Uterus (tissue), 4 donors: ENCODE measurements around the gene PDIA6. TPM values are rescaled to one million over a fixed set of nuclear protein-coding genes. Genes with fewer than 3 reads are reported as not detected.

Source experiments
- DNase-seq, 2 donors: peaks; one replicate each; pipeline ENCODE4 v3.0.0-alpha.2; 2019 to 2020
- H3K27ac ChIP-seq, 2 donors: fragments of 200-600 bp; sonication (generic); 1 replicate in 1 of 2; 2 replicates in 1 of 2; pipeline ENCODE4 v1.5.1; 2016 to 2018
- H3K27me3 ChIP-seq, 2 donors: fragments of 200-600 bp; sonication (generic); one replicate each; pipeline ENCODE4 v1.5.1; 2018 to 2019; ENCODE audit warnings: control low read depth in 1 of 2
- H3K36me3 ChIP-seq, 2 donors: fragments of 200-600 bp; sonication (generic); one replicate each; pipeline ENCODE4 v1.5.1; 2019; ENCODE audit warnings: control low read depth in 1 of 2
- H3K4me1 ChIP-seq, 2 donors: fragments of 200-600 bp; sonication (generic); one replicate each; pipeline ENCODE4 v1.5.1; 2018 to 2019; ENCODE audit warnings: control low read depth in 1 of 2
- H3K4me3 ChIP-seq, 2 donors: fragments of 200-600 bp; sonication (generic); 1 replicate in 1 of 2; 2 replicates in 1 of 2; pipeline ENCODE4 v1.5.1; 2018 to 2019; ENCODE audit warnings: mild to moderate bottlenecking in 1 of 2
- H3K9me3 ChIP-seq, 2 donors: fragments of 200-600 bp; sonication (generic); one replicate each; pipeline ENCODE4 v1.5.1; 2019; ENCODE audit warnings: control low read depth in 1 of 2
- CTCF ChIP-seq, 4 experiments: fragments of 200-600 bp in 2 of 4; fragments of 450-650 bp in 2 of 4; sonication (generic) in 2 of 4; IDR thresholded peaks; one replicate each; pipeline ENCODE4 v1.5.1; 2016 to 2019; ENCODE audit warnings: antibody characterized with exemption in 4 of 4, mild to moderate bottlenecking in 2 of 4, moderate library complexity in 1 of 4
- POLR2A ChIP-seq, 2 donors: fragments of 450-650 bp; IDR thresholded peaks; one replicate each; pipeline ENCODE4 v1.6.1; 2016; ENCODE audit warnings: antibody characterized with exemption in 2 of 2, mild to moderate bottlenecking in 1 of 2, moderate library complexity in 1 of 2
- intact Hi-C: fragments of 100-400 bp; cut with DNase I; formaldehyde crosslinking; loops from one replicate; pipeline ENCODE4 v1.15.1; 2023; ENCODE audit warnings: low total_unique reads
- total RNA-seq, 4 donors: library from RNA; depleted of rRNA in 3 of 4; stranded (reverse); fragments of >200 nt in 3 of 4; gene quantifications; one replicate each; pipeline versions ENCODE4 v1.1.0 to v1.2.4, GENCODE V29; 2014 to 2023
- donor health status: DM: yes; HTN: yes; CAD: no.

PDIA6 gene
- total RNA-seq, 4 donors from 2014 or later: 53.0 to 257 (median 89.0) TPM

DNA sequence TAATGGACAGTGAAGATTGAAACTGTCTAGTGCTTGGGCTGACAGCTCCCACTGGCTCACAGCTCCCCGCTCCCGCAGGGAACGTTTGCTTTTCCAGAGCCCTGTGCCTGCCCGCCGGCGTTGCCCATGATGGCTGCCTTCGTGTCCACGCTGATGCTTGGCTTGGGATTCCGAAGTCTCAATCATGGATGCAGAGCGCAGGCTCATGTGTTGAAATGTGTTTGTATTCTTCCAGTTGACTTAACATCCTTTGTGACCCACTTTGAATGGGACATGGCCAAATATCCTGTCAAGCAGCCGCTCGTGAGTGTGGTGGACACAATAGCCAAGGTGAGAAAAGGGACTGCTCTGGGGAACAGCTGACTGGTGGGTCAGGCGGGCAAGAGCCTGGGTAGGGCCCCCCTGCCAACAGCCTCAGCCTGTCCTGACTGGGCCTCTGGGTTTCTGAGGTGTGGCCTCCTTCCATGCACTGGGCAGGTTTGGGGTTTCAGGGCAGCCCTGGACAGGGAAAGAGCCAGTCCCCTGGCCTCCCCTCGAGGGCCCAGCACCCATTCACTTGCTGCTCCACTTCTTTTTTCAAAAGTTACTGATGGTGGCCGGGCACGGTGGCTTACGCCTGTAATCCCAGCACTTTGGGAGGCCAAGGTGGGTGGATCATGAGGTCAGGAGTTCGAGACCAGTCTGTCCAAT is 48.3 kb downstream of the PDIA6 start:
- intact Hi-C loops: no loop called here
- H3K27me3 ChIP-seq: no peaks in the 10 kb centered on the region
- no peak for DNase-seq

DNA sequence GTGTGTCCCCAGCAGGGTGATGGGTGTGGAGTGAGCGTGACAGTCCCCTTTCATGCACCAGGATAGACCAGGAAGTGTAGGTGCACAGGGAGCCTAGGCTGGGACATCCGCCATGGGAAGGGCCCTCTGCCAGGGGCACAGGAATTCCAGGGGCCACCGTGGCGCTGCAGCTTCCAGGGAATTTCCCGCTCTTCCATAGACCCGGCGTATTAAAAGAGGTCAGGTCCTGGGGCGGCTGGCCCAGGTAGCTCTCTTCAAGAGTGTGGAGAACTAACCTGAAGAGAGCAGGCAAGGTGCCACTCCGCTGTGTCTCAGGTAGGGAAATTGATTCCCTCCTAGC is 49.2 kb downstream of the PDIA6 start:
- Histone ChIP-seq H3K9me3 (no peaks in the 10 kb centered on the region), H3K36me3 (no peaks in the 10 kb centered on the region), H3K4me1 (no peaks in the 10 kb centered on the region), H3K27me3 (no peaks in the 10 kb centered on the region), H3K27ac (no peak overlapping the region), H3K4me3 (no peak overlapping the region)
- DNase-seq: no peak
- intact Hi-C loops: no loop called here
- TF ChIP-seq CTCF (IDR thresholded peaks at IDR 0.05) (no peak), POLR2A (IDR thresholded peaks at IDR 0.05) (no peak)

More for the DNA sequence above, 48.3 kb downstream of the PDIA6 start:
- TF ChIP-seq CTCF (IDR thresholded peaks at IDR 0.05) (no peak), POLR2A (IDR thresholded peaks at IDR 0.05) (no peak)
- Histone ChIP-seq H3K4me1 (no peaks in the 10 kb centered on the region), H3K4me3 (no peak overlapping the region), H3K9me3 (no peaks in the 10 kb centered on the region), H3K27ac (no peak overlapping the region), H3K36me3 (no peaks in the 10 kb centered on the region)

- Histone ChIP-seq H3K27me3 (no peaks in the 10 kb centered on the region), H3K9me3 (no peaks in the 10 kb centered on the region), H3K27ac (no peak overlapping the region), H3K4me3 (no peak overlapping the region), H3K36me3 (no peaks in the 10 kb centered on the region), H3K4me1 (no peaks in the 10 kb centered on the region)
- no peak for DNase-seq
- intact Hi-C loops: no loop called here
- no peak for TF ChIP-seq POLR2A (IDR thresholded peaks at IDR 0.05)
- TF ChIP-seq CTCF (IDR thresholded peaks at IDR 0.05): no peak
These were observed 49.7 kb downstream of the PDIA6 start for GRCh38 chr2:10762651-10763460.

DNA sequence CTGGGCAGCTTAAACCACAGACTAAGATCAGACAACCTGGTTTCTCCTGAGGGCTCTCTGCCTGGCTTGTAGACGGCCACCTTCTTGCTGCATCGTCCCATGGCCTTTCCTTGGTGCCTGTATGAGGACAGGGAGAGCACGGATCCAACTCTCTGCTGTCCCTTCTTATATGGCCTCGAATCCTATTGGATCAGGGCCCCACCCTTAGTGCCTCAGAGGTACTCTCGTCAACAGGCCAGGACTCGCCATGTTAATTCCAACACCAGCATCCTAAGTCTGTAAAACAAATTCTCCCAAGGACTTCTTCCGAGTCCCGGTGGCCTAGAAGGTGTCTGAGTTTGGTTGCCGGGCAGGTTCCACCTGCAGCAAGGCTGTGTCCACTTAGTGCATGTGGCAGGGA is 51.0 kb downstream of the PDIA6 start:
- Histone ChIP-seq H3K9me3 (no peaks in the 10 kb centered on the region), H3K4me3 (no peak overlapping the region), H3K27me3 (no peaks in the 10 kb centered on the region), H3K36me3 (no peaks in the 10 kb centered on the region), H3K27ac (no peak overlapping the region), H3K4me1 (no peaks in the 10 kb centered on the region)
- no peak for DNase-seq
- intact Hi-C loops: no loop called here
- TF ChIP-seq POLR2A (IDR thresholded peaks at IDR 0.05) (no peak), CTCF (IDR thresholded peaks at IDR 0.05) (no peak)

DNA sequence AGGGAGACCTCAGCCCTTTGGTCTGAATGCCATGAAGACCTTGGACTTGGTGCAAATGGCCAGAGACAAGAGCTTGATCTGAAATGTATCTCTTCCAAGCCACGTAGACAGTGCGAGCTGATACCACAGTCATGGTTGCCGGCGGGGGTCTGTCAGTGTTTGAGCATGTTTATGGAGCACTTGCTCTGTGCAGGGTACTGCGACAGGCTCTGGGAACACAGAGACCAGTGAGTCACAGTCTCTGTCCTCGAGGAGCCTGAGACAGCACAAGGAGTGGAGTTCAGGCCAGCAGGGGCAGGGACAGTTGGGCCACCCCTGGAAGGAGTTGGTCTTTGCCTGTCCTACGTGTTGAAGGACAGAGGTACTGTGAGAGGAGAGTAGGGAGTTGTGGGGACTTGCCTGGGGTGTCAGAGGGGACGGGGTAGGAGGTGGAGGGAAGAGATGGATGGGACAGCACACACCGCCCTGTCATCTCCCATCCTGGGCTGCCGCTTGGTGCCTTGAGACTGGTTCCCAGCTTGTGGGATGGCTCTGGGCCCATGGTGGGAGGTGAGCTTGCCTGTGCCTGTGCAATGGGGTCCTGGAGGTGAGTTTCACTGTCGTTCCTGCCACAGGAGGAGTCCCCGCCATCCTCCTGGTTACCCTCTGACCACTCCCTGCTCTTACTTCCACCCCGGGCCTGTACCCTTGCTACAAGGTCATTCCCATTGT is 51.6 kb downstream of the PDIA6 start:
- Histone ChIP-seq H3K27ac (no peak overlapping the region), H3K9me3 (no peaks in the 10 kb centered on the region), H3K4me3 (no peak overlapping the region), H3K27me3 (no peaks in the 10 kb centered on the region), H3K36me3 (no peaks in the 10 kb centered on the region), H3K4me1 (no peaks in the 10 kb centered on the region)
- TF ChIP-seq POLR2A (IDR thresholded peaks at IDR 0.05) (no peak), CTCF (IDR thresholded peaks at IDR 0.05) (no peak)
- no peak for DNase-seq
- intact Hi-C loops: no loop called here
